ENCODE results near the gene ADCY9. TPM values are rescaled to one million over a fixed set of nuclear protein-coding genes. Genes with fewer than 3 reads are reported as not detected.
A peak's percentile ranks its signal among the peaks of the same experiment; 100 is the strongest.

Gene ADCY9
- total RNA-seq = 22.6 to 31.9 TPM (median 31.6 TPM) in 3 replicates
- long read RNA-seq, full-length matches to known transcripts = 11 of 31 reads
- long read RNA-seq, partial matches to known transcripts = 8 of 31 reads
- long read RNA-seq, other reads (novel, unspliced or antisense) = 12 of 31 reads

DNA sequence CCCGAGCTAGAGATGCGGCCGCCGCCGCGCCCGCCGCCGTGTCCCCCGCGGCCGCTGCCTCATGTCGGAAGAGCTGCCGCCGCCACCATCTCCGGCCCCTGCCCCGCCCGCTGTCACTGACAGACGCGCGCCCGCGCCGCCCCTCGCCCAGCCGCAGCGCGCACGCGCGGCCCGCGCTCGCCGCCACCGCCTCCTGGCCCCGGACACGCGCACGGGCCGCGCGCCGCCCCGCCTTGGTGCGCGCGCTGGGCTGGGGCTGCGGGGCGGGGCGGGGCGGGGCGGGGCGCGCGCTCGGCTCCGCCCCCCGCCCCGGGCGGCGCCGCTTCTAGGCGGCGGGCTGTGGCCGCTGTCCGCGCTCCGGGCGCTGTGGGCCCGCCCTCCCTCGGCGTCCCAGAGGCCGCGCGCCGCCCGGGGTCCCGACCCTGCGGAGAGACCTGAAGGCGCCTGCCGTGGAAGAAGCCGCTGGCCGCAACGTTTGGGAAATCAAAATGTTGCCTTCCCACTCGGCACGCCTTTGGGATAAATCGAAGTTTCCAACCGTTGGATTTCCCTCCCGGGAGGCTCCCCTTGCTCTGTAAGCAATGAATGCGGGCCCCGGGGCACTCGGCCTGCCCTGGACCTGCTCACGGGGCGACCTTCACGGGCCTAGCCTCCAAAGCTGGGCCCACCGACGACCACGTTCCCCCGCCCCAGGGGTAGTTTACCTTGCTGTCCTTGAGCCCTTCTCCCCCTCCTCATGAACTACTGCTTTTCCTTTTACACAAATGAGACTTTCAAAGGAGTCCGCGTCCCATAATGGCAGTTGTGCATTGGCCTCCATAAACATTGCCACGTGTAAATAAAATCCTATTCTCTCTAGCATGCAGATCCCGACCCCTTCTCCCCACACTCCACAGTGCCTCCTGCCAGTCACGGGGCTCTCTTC lies at the start of gene ADCY9:
Gene ADCY9 (minus strand): TSS at position 118 of the 925 bp plus-strand sequence. CDS start 1,000 bp downstream, outside the sequence.
- no peaks in the 10 kb centered on the region for H3K9me3 Mint-ChIP-seq (ENCODE audit: low read depth)
- H3K4me3 Mint-ChIP-seq (ENCODE audit: unreplicated experiment) = peak within 1 kb of the TSS; percentile 74
- H3K4me1 Mint-ChIP-seq (ENCODE audit: low read depth) = peaks cover 40% of the 10 kb centered on the region
- TF ChIP-seq, protein P1, sequence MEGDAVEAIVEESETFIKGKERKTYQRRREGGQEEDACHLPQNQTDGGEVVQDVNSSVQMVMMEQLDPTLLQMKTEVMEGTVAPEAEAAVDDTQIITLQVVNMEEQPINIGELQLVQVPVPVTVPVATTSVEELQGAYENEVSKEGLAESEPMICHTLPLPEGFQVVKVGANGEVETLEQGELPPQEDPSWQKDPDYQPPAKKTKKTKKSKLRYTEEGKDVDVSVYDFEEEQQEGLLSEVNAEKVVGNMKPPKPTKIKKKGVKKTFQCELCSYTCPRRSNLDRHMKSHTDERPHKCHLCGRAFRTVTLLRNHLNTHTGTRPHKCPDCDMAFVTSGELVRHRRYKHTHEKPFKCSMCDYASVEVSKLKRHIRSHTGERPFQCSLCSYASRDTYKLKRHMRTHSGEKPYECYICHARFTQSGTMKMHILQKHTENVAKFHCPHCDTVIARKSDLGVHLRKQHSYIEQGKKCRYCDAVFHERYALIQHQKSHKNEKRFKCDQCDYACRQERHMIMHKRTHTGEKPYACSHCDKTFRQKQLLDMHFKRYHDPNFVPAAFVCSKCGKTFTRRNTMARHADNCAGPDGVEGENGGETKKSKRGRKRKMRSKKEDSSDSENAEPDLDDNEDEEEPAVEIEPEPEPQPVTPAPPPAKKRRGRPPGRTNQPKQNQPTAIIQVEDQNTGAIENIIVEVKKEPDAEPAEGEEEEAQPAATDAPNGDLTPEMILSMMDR (IDR thresholded peaks at IDR 0.05) = no peak
- no peaks in the 10 kb centered on the region for H3K36me3 Mint-ChIP-seq (ENCODE audit: low read depth)
- H3K27ac Mint-ChIP-seq (ENCODE audit: unreplicated experiment) = peak within 1 kb of the TSS; percentile 78
- H3K27me3 Mint-ChIP-seq (ENCODE audit: low read depth) = no peaks in the 10 kb centered on the region
- peak; percentile 86 for DNase-seq (ENCODE audit: low spot score)

DNA sequence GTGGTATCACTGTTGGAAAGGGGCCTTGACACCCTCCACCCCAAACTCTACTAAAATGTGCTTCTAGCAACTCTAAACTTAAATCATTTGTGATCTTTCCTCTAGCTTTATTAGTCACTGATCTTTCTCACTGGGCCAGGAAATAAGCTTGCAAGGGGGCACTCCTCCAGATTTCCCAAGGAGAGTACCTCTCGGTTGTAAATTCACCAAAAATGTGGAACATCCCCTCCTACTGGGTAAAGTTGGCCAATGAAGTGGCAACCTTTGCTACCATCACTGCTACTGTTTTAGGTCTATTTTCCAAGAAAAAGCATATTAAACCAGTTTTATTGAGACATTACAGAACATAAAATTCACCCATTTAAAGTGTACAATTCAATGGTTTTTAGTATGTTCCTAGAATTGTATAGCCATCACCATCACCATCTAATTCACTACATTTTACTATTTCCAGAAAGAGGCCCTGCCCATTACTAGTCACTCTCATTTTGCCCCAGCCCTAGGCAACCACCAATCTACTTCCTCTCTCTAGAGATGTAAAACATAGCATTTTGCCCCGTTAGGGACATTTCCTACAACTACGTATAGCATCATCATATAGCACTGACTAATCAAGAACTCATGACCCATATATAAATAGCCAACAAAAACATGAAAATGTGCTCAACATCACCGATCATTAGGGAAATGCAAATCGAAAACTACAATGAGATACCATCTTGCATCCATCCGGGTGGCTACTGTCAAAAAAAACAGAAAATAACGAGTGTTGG lies 44.6 kb upstream of the ADCY9 start:
- Mint-ChIP-seq H3K27me3 (ENCODE audit: low read depth) (peaks cover 4% of the 10 kb centered on the region), H3K27ac (ENCODE audit: unreplicated experiment) (no peak overlapping the region), H3K4me3 (ENCODE audit: unreplicated experiment) (no peak overlapping the region), H3K4me1 (ENCODE audit: low read depth) (no peaks in the 10 kb centered on the region), H3K9me3 (ENCODE audit: low read depth) (no peaks in the 10 kb centered on the region), H3K36me3 (ENCODE audit: low read depth) (no peaks in the 10 kb centered on the region)
- no peak for DNase-seq (ENCODE audit: low spot score)
- TF ChIP-seq, protein P1 (IDR thresholded peaks at IDR 0.05) = no peak

GRCh38 chr16:4159726-4160125 lies 43.5 kb upstream of the ADCY9 start:
- no peak overlapping the region for H3K4me3 Mint-ChIP-seq (ENCODE audit: unreplicated experiment)
- TF ChIP-seq, protein P1 (IDR thresholded peaks at IDR 0.05) = no peak
- peaks cover 4% of the 10 kb centered on the region for H3K27me3 Mint-ChIP-seq (ENCODE audit: low read depth)
- H3K36me3 Mint-ChIP-seq (ENCODE audit: low read depth) = no peaks in the 10 kb centered on the region
- no peaks in the 10 kb centered on the region for H3K9me3 Mint-ChIP-seq (ENCODE audit: low read depth)
- peak; percentile 52 for DNase-seq (ENCODE audit: low spot score)
- no peaks in the 10 kb centered on the region for H3K4me1 Mint-ChIP-seq (ENCODE audit: low read depth)
- H3K27ac Mint-ChIP-seq (ENCODE audit: unreplicated experiment) = no peak overlapping the region

DNA sequence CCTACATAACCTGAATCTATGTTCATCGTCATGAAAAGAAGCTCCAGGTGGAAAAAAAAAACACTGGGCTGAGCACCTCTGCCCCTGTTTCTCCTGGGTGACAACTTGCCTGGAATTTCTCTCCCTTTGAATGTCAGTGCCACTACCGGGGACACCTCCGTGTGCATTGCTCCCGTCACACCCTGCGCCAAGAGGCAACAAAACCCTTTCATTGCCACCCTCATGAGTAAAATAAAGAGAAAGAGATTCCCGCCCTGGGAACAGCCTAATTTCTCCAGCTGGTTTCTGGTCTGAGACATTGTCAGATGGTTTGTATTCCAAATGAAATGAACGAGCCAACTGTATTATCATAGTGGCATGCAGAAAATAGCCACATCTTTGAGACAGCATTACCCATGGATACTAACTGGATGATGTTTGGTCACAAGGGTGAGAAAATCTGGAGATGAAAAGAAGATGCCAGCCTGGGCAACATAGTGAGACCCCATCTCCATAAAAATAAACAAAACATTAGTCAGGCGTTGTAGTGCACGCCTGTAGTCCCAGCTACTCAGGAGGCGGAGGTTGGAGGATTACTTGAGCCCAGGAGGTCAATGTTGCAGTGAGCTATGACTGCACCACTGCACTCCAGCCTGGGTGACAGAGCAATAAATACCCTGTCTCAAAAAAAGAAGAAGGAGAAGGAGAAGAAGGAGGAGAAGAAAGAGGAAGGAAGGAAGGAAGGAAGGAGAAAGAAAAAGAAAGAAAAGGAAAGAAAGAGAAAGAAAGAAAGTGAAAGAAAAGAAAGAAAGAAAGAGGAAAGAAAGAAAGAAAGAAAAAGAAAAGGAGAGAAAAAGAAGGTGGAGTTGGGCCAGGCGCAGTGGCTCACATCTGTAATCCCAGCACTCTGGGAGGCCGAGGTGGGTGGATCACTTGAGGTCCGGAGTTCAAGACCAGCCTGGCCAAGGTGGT lies 42.2 kb upstream of the ADCY9 start:
- Mint-ChIP-seq H3K9me3 (ENCODE audit: low read depth) (no peaks in the 10 kb centered on the region), H3K36me3 (ENCODE audit: low read depth) (no peaks in the 10 kb centered on the region), H3K4me1 (ENCODE audit: low read depth) (no peaks in the 10 kb centered on the region), H3K27ac (ENCODE audit: unreplicated experiment) (no peak overlapping the region), H3K27me3 (ENCODE audit: low read depth) (peaks cover 4% of the 10 kb centered on the region), H3K4me3 (ENCODE audit: unreplicated experiment) (no peak overlapping the region)
- TF ChIP-seq, protein P1 (IDR thresholded peaks at IDR 0.05) = no peak
- peak; percentile 10 for DNase-seq (ENCODE audit: low spot score)
